Endothelial cell of umbilical vein (primary cell): ENCODE results near the gene OR2Z1. TPM values are rescaled to one million over a fixed set of nuclear protein-coding genes. Genes with fewer than 3 reads are reported as not detected.

Experiments
- BruUV-seq: library from RNA; stranded (reverse); fragments of 400-500 nt; replicated peaks from 2 replicates; lab custom pipeline; 2021; lab: Mats Ljungman, UMichigan
- CTCF ChIA-PET: fragments of 300-600, 350-600 bp; sonication (Branson Sonifier 250); formaldehyde crosslinking; loops from one replicate; lab custom pipeline; 2021; ENCODE audit warnings: antibody characterized with exemption, inconsistent platforms; lab: Charles Lee
- POLR2A ChIA-PET: fragments of 300-600, 350-600 bp; sonication (Branson Sonifier 250); formaldehyde crosslinking; loops from one replicate; lab custom pipeline; 2021; ENCODE audit warnings: antibody characterized with exemption, inconsistent platforms; lab: Charles Lee
- DNase-seq: peaks from one replicate; pipeline ENCODE4 v3.0.0-alpha.2; 2011; ENCODE audit warnings: low read depth, low spot score
- FAIRE-seq: peaks from 2 replicates; lab custom pipeline; 2011; peaks lifted over from hg19 to GRCh38; lab: Jason Lieb, UNC
- H2AFZ ChIP-seq: 2 replicates; pipeline ENCODE4 v1.6.0; 2012; ENCODE audit warnings: low read depth, low read length, control low read depth, inconsistent platforms
- H3K27ac ChIP-seq: 2 replicates; pipeline ENCODE4 v1.5.1; 2011; ENCODE audit warnings: low read depth, mild to moderate bottlenecking, control low read depth, low read length, moderate library complexity; ENCODE audit not compliant: insufficient read depth
- H3K27me3 ChIP-seq, 2 experiments: 2 replicates each; pipeline versions ENCODE4 v1.6.0 to v1.6.1; 2011; ENCODE audit warnings: low read length in 2 of 2, mixed read lengths in 1 of 2; ENCODE audit not compliant: control insufficient read depth in 2 of 2, insufficient read depth in 2 of 2
- H3K36me3 ChIP-seq, 2 experiments: 2 replicates in 1 of 2; 3 replicates in 1 of 2; pipeline ENCODE4 v1.5.1; 2011; ENCODE audit warnings: low read length in 2 of 2, mild to moderate bottlenecking in 1 of 2, moderate library complexity in 1 of 2; ENCODE audit not compliant: control insufficient read depth in 2 of 2, insufficient read depth in 2 of 2; ENCODE audit errors: extremely low read depth in 1 of 2
- H3K4me1 ChIP-seq: 3 replicates; pipeline ENCODE4 v1.5.1; 2011; ENCODE audit warnings: mild to moderate bottlenecking, low read length; ENCODE audit not compliant: control insufficient read depth, insufficient read depth; ENCODE audit errors: extremely low read depth
- H3K4me2 ChIP-seq: 2 replicates; pipeline ENCODE4 v1.6.1; 2011; ENCODE audit warnings: low read length, control low read depth, mixed read lengths; ENCODE audit not compliant: insufficient read depth
- H3K4me3 ChIP-seq, 3 experiments: fragments of 200-600 bp in 1 of 3; sonication (generic), shearing (Covaris generic) in 1 of 3; replicated peaks in 1 of 3; 2 replicates each; pipeline ENCODE4 v1.5.1; 2011 to 2016; ENCODE audit warnings: control low read depth in 3 of 3, low read length in 3 of 3, mild to moderate bottlenecking in 2 of 3, inconsistent platforms in 1 of 3, low read depth in 1 of 3, moderate library complexity in 1 of 3; ENCODE audit not compliant: insufficient read depth in 1 of 3
- H3K79me2 ChIP-seq: 2 replicates; pipeline ENCODE4 v1.6.0; 2012; ENCODE audit warnings: low read length, inconsistent platforms; ENCODE audit not compliant: control insufficient read depth, insufficient read depth
- H3K9ac ChIP-seq: replicated peaks from 2 replicates; pipeline ENCODE3; 2011; ENCODE audit warnings: low read length, control low read depth; ENCODE audit not compliant: insufficient read depth; ENCODE audit errors: extremely low read depth
- H3K9me1 ChIP-seq: replicated peaks from 3 replicates; pipeline ENCODE4 v1.6.0; 2011; ENCODE audit warnings: mild to moderate bottlenecking, low read length; ENCODE audit not compliant: control insufficient read depth, insufficient read depth; ENCODE audit errors: extremely low read depth
- H3K9me3 ChIP-seq: replicated peaks from 2 replicates; pipeline ENCODE4 v1.5.1; 2012; ENCODE audit warnings: low read length, inconsistent platforms; ENCODE audit not compliant: control insufficient read depth, insufficient read depth
- H4K20me1 ChIP-seq: replicated peaks from 2 replicates; pipeline ENCODE3; 2011; ENCODE audit warnings: mild to moderate bottlenecking, low read length; ENCODE audit not compliant: control insufficient read depth, insufficient read depth; ENCODE audit errors: extremely low read depth
- FOS ChIP-seq: IDR thresholded peaks from 2 replicates; pipeline ENCODE4 v1.6.1; 2011; ENCODE audit warnings: mild to moderate bottlenecking, low read length, moderate library complexity, borderline replicate concordance; ENCODE audit not compliant: insufficient read depth
- GATA2 ChIP-seq: IDR thresholded peaks from 2 replicates; pipeline ENCODE4 v1.7.0; 2011; ENCODE audit warnings: low read depth, mild to moderate bottlenecking, moderate library complexity, mixed read lengths, low read length; ENCODE audit not compliant: insufficient read length, insufficient read depth
- JUN ChIP-seq: IDR thresholded peaks from 2 replicates; pipeline ENCODE4 v1.6.1; 2011; ENCODE audit warnings: borderline replicate concordance, low read depth; ENCODE audit not compliant: insufficient read length, insufficient read depth
- POLR2A ChIP-seq: IDR thresholded peaks from 2 replicates; pipeline ENCODE4 v1.6.1; 2012; ENCODE audit warnings: low read depth, mild to moderate bottlenecking, control low read depth, low read length
- POLR2AphosphoS5 ChIP-seq: IDR thresholded peaks from 2 replicates; pipeline ENCODE4 v1.6.1; 2012; ENCODE audit warnings: low read depth, mild to moderate bottlenecking, control low read depth, low read length, moderate library complexity; ENCODE audit not compliant: insufficient read depth
- dilution Hi-C: fragments of 300-500 bp; cut with MboI; formaldehyde crosslinking; loops from one replicate; pipeline ENCODE4 v1.15.0; 2019; ENCODE audit warnings: low sequenced_read_pairs; ENCODE audit not compliant: extremely low pct_ligation_motif_present
- intact Hi-C: fragments of 100-400 bp; cut with micrococcal nuclease; formaldehyde crosslinking; loops from one replicate; pipeline ENCODE4 v1.10.0; 2022
- polyA plus RNA-seq, 4 experiments: library from polyadenylated mRNA; depleted of rRNA in 3 of 4; stranded (reverse) in 3 of 4; unstranded in 1 of 4; fragments of >200 nt; gene quantifications; 2 replicates each; pipeline versions ENCODE4 v1.2.1 to v1.2.3, GENCODE V29; 2011 to 2012; ENCODE audit warnings: missing spikeins in 1 of 4
- total RNA-seq: library from RNA; stranded (reverse); gene quantifications from 2 replicates; pipeline ENCODE4 v1.2.3, GENCODE V29; 2021

OR2Z1 gene
- total and polyA plus RNA-seq, 2 donors (not counting 3 experiments of a cell fraction or from before 2014, with no cell fraction given), result not detected

- ChIA-PET CTCF (no interaction called here), POLR2A (no interaction called here)
- FAIRE-seq, result no peak
Observed at GRCh38 chr19:8690753-8691539, 30.5 kb upstream of the OR2Z1 start.

GRCh38 chr19:8695501-8695900 lies 25.9 kb upstream of the OR2Z1 start:
- no peak for FAIRE-seq
- POLR2A ChIA-PET, result no interaction called here
- BruUV-seq, result no TSS peak

More at GRCh38 chr19:8690753-8691539, 30.5 kb upstream of the OR2Z1 start:
- no peak overlapping the region for H3K9ac ChIP-seq
- no peak overlapping the region for H3K4me3 ChIP-seq
- DNase-seq, result no peak
- H2AFZ ChIP-seq, result no peak overlapping the region
- no TSS peak for BruUV-seq
- no peak overlapping the region for H3K27ac ChIP-seq
- dilution Hi-C loops, result no loop called here
- no peaks in the 10 kb centered on the region for H3K4me1 ChIP-seq
- H4K20me1 ChIP-seq, result no peaks in the 10 kb centered on the region
- no peaks in the 10 kb centered on the region for H3K79me2 ChIP-seq
- no peaks in the 10 kb centered on the region for H3K9me3 ChIP-seq
- H3K27me3 ChIP-seq, result no peaks in the 10 kb centered on the region
- intact Hi-C loops, result no loop called here
- H3K4me2 ChIP-seq, result no peak overlapping the region
- no peaks in the 10 kb centered on the region for H3K9me1 ChIP-seq
- no peak for TF ChIP-seq GATA2
- no peak for TF ChIP-seq FOS
- H3K36me3 ChIP-seq, result no peaks in the 10 kb centered on the region

More at GRCh38 chr19:8695501-8695900, 25.9 kb upstream of the OR2Z1 start:
- Histone ChIP-seq H3K27ac (no peak overlapping the region), H3K9me1 (no peaks in the 10 kb centered on the region), H3K79me2 (no peaks in the 10 kb centered on the region), H3K27me3 (no peaks in the 10 kb centered on the region), H4K20me1 (no peaks in the 10 kb centered on the region), H3K4me2 (no peak overlapping the region), H3K9me3 (no peaks in the 10 kb centered on the region), H3K36me3 (no peaks in the 10 kb centered on the region), H3K4me1 (no peaks in the 10 kb centered on the region), H2AFZ (no peak overlapping the region), H3K4me3 (no peak overlapping the region), H3K9ac (no peak overlapping the region)
- CTCF ChIA-PET, result no interaction called here
- intact Hi-C loops, result no loop called here
- dilution Hi-C loops, result no loop called here
- TF ChIP-seq GATA2 (no peak), POLR2A (no peak), JUN (no peak), POLR2AphosphoS5 (no peak)
- DNase-seq, result no peak
